IMR-90 (cell line): ENCODE measurements around the gene PYGL. TPM values are rescaled to one million over a fixed set of nuclear protein-coding genes. Genes with fewer than 3 reads are reported as not detected.

ENCODE experiments used
- ATAC-seq: fragments of 200-7000 bp; cut with Tn5 transposase; 2 replicates; pipeline ENCODE4 v1.9.1; 2020; ENCODE audit warnings: low read depth, mild to moderate bottlenecking, moderate library complexity
- BruUV-seq: library from RNA; stranded (reverse); fragments of 400-500 nt; replicated peaks from 2 replicates; lab custom pipeline; 2021; lab: Mats Ljungman, UMichigan
- CTCF ChIA-PET: fragments of 300-600 bp; formaldehyde crosslinking; extraction: SDS; loops from one replicate; lab custom pipeline; 2021; ENCODE audit warnings: antibody characterized with exemption; lab: Yijun Ruan, JAX
- POLR2A ChIA-PET: fragments of 300-600 bp; sonication (Branson Sonifier 250); formaldehyde crosslinking; loops from one replicate; lab custom pipeline; 2022; ENCODE audit warnings: antibody characterized with exemption; ENCODE audit not compliant: unreplicated experiment; lab: Charles Lee
- DNase-seq: peaks from one replicate; pipeline ENCODE4 v3.0.0; 2013
- H2AFZ ChIP-seq: replicated peaks from 2 replicates; pipeline ENCODE3; 2013; ENCODE audit warnings: low read length, mild to moderate bottlenecking; ENCODE audit not compliant: poor library complexity
- H2AK5ac ChIP-seq: 2 replicates; pipeline ENCODE4 v1.6.1; 2013; ENCODE audit warnings: low read depth, low read length, inconsistent platforms
- H2AK9ac ChIP-seq: replicated peaks from 2 replicates; pipeline ENCODE3; 2013; ENCODE audit warnings: mild to moderate bottlenecking, low read depth, low read length, moderate library complexity; ENCODE audit not compliant: poor library complexity
- H2BK120ac ChIP-seq: 2 replicates; pipeline ENCODE4 v1.6.1; 2013; ENCODE audit warnings: low read depth, low read length, inconsistent platforms
- H2BK15ac ChIP-seq: 3 replicates; pipeline ENCODE4 v1.6.1; 2013; ENCODE audit warnings: low read depth, low read length, inconsistent platforms
- H2BK20ac ChIP-seq: 2 replicates; pipeline ENCODE4 v1.6.1; 2013; ENCODE audit warnings: low read depth, mild to moderate bottlenecking, inconsistent platforms, low read length, moderate library complexity
- H2BK5ac ChIP-seq: 2 replicates; pipeline ENCODE4 v1.6.1; 2013; ENCODE audit warnings: mild to moderate bottlenecking, low read depth, low read length, inconsistent platforms; ENCODE audit not compliant: poor library complexity, severe bottlenecking
- H3K14ac ChIP-seq: replicated peaks from 2 replicates; pipeline ENCODE4 v1.6.1; 2013; ENCODE audit warnings: low read depth, low read length, inconsistent platforms
- H3K18ac ChIP-seq: 2 replicates; pipeline ENCODE4 v1.6.1; 2013; ENCODE audit warnings: low read depth, low read length, control low read depth
- H3K23ac ChIP-seq: 2 replicates; pipeline ENCODE4 v1.6.1; 2013; ENCODE audit warnings: low read depth, low read length, inconsistent platforms
- H3K27ac ChIP-seq: 2 replicates; pipeline ENCODE4 v1.5.1; 2013; ENCODE audit warnings: mild to moderate bottlenecking, control low read depth, low read length; ENCODE audit not compliant: insufficient read depth
- H3K27me3 ChIP-seq: 2 replicates; pipeline ENCODE4 v1.6.1; 2013; ENCODE audit warnings: low read length; ENCODE audit not compliant: control insufficient read depth, insufficient read depth
- H3K36me3 ChIP-seq: 2 replicates; pipeline ENCODE4 v1.6.1; 2013; ENCODE audit warnings: low read length, mixed read lengths; ENCODE audit not compliant: control insufficient read depth, insufficient read depth
- H3K4ac ChIP-seq: 2 replicates; pipeline ENCODE4 v1.6.1; 2013; ENCODE audit warnings: low read depth, low read length, inconsistent platforms
- H3K4me1 ChIP-seq: 2 replicates; pipeline ENCODE4 v1.6.1; 2013; ENCODE audit warnings: low read length, mixed read lengths; ENCODE audit not compliant: control insufficient read depth, insufficient read depth
- H3K4me2 ChIP-seq: 2 replicates; pipeline ENCODE4 v1.6.1; 2013; ENCODE audit warnings: low read depth, mild to moderate bottlenecking, control low read depth, low read length, moderate library complexity
- H3K4me3 ChIP-seq: 2 replicates; pipeline ENCODE4 v1.5.1; 2013; ENCODE audit warnings: low read depth, mild to moderate bottlenecking, control low read depth, low read length, moderate library complexity; ENCODE audit not compliant: insufficient read depth
- H3K56ac ChIP-seq: 2 replicates; pipeline ENCODE4 v1.6.1; 2013; ENCODE audit warnings: low read length, inconsistent platforms; ENCODE audit not compliant: insufficient read depth; ENCODE audit errors: extremely low read depth
- H3K79me1 ChIP-seq, 2 experiments: 2 replicates each; pipeline ENCODE4 v1.6.1; 2013; ENCODE audit warnings: low read length in 2 of 2, inconsistent platforms in 1 of 2, low read depth in 1 of 2
- H3K9ac ChIP-seq: 2 replicates; pipeline ENCODE4 v1.6.1; 2013; ENCODE audit warnings: low read depth, low read length, control low read depth
- H3K9me1 ChIP-seq: 2 replicates; pipeline ENCODE4 v1.6.1; 2013; ENCODE audit warnings: low read length, inconsistent platforms; ENCODE audit not compliant: insufficient read depth
- H3K9me3 ChIP-seq: 2 replicates; pipeline ENCODE4 v1.6.1; 2013; ENCODE audit warnings: low read length; ENCODE audit not compliant: control insufficient read depth, insufficient read depth
- H4K20me1 ChIP-seq: 2 replicates; pipeline ENCODE4 v1.6.1; 2013; ENCODE audit warnings: low read length, inconsistent platforms; ENCODE audit not compliant: insufficient read depth
- H4K5ac ChIP-seq: 2 replicates; pipeline ENCODE4 v1.6.1; 2013; ENCODE audit warnings: mild to moderate bottlenecking, low read depth, low read length, control low read depth
- H4K8ac ChIP-seq, 2 experiments: 2 replicates each; pipeline ENCODE4 v1.6.1; 2013; ENCODE audit warnings: low read depth in 2 of 2, low read length in 2 of 2, control low read depth in 1 of 2, inconsistent platforms in 1 of 2
- H4K91ac ChIP-seq: 2 replicates; pipeline ENCODE4 v1.6.1; 2013; ENCODE audit warnings: low read depth, low read length, inconsistent platforms; ENCODE audit not compliant: insufficient read depth
- BHLHE40 ChIP-seq: fragments of 150-350 bp; IDR thresholded peaks from 2 replicates; pipeline ENCODE4 v1.6.1; 2016; ENCODE audit warnings: mild to moderate bottlenecking, low read depth, low read length
- CEBPB ChIP-seq: IDR thresholded peaks from 2 replicates; pipeline ENCODE4 v1.6.1; 2012; ENCODE audit warnings: low read depth, low read length, improper control_type of control experiment
- CHD1 ChIP-seq: IDR thresholded peaks from 2 replicates; pipeline ENCODE4 v1.6.1; 2012; ENCODE audit warnings: low read depth, low read length, improper control_type of control experiment
- CTCF ChIP-seq: conservative IDR thresholded peaks from 2 replicates; pipeline ENCODE4 v1.5.1; 2012; ENCODE audit warnings: mild to moderate bottlenecking, low read depth, low read length, improper control_type of control experiment
- ELK1 ChIP-seq: fragments of 150-350 bp; IDR thresholded peaks from 2 replicates; pipeline ENCODE4 v1.6.1; 2016; ENCODE audit warnings: low read depth, mild to moderate bottlenecking, low read length, moderate library complexity, borderline replicate concordance
- FOS ChIP-seq: fragments of 150-350 bp; IDR thresholded peaks from 2 replicates; pipeline ENCODE4 v1.6.1; 2016; ENCODE audit warnings: low read depth, low read length
- MAFK ChIP-seq: IDR thresholded peaks from 2 replicates; pipeline ENCODE4 v1.6.1; 2012; ENCODE audit warnings: low read depth, low read length, improper control_type of control experiment
- MAZ ChIP-seq: IDR thresholded peaks from 2 replicates; pipeline ENCODE4 v1.6.1; 2012; ENCODE audit warnings: low read depth, mild to moderate bottlenecking, low read length, improper control_type of control experiment, moderate library complexity, borderline replicate concordance
- NFE2L2 ChIP-seq: fragments of 150-350 bp; IDR thresholded peaks from 2 replicates; pipeline ENCODE4 v1.6.1; 2016; ENCODE audit warnings: low read depth, mild to moderate bottlenecking, low read length
- POLR2A ChIP-seq: IDR thresholded peaks from 2 replicates; pipeline ENCODE4 v1.6.1; 2012; ENCODE audit warnings: mild to moderate bottlenecking, low read depth, low read length
- RAD21 ChIP-seq: IDR thresholded peaks from 2 replicates; pipeline ENCODE4 v1.6.1; 2012; ENCODE audit warnings: low read length, improper control_type of control experiment
- RCOR1 ChIP-seq: IDR thresholded peaks from 2 replicates; pipeline ENCODE4 v1.6.1; 2012; ENCODE audit warnings: mild to moderate bottlenecking, low read length, improper control_type of control experiment; ENCODE audit not compliant: insufficient replicate concordance
- RFX5 ChIP-seq: IDR thresholded peaks from 2 replicates; pipeline ENCODE4 v1.8.0; 2012; ENCODE audit warnings: low read depth, mild to moderate bottlenecking, low read length, moderate library complexity
- SMC3 ChIP-seq: fragments of 150-350 bp; IDR thresholded peaks from 2 replicates; pipeline ENCODE4 v1.6.1; 2016; ENCODE audit warnings: low read depth, mild to moderate bottlenecking, antibody characterized with exemption, low read length, moderate library complexity
- USF2 ChIP-seq: fragments of 150-350 bp; IDR thresholded peaks from 2 replicates; pipeline ENCODE4 v1.6.1; 2017; ENCODE audit warnings: mild to moderate bottlenecking, antibody characterized with exemption, low read length, low read depth
- WGBS, 2 experiments: methylation state at CpG; one replicate each; pipeline versions ENCODE4 v1.1.5 to v1.1.7; 2013; ENCODE audit warnings: missing lambda C conversion rate in 2 of 2; ENCODE audit not compliant: insufficient read length in 1 of 2; ENCODE audit errors: extremely low coverage in 2 of 2; 5-methylcytosine and 5-hydroxymethylcytosine counted together
- dilution Hi-C: fragments of 300-500 bp; cut with HindIII; formaldehyde crosslinking; loops from one replicate; pipeline ENCODE4 v1.14.3; 2018; ENCODE audit warnings: low sequenced_read_pairs; ENCODE audit not compliant: unreplicated experiment
- in situ Hi-C: fragments of 300-500 bp; cut with MboI; formaldehyde crosslinking; loops from 3 replicates; pipeline ENCODE4 v1.14.3; 2019; ENCODE audit warnings: low sequenced_read_pairs, inconsistent platforms, mixed read lengths
- intact Hi-C: fragments of 100-400 bp; cut with micrococcal nuclease; formaldehyde crosslinking; loops from 2 replicates; pipeline ENCODE4 v1.10.0; 2022
- polyA plus RNA-seq, 3 experiments: library from polyadenylated mRNA; depleted of rRNA; stranded (reverse); fragments of >200 nt; gene quantifications; 2 replicates each; pipeline ENCODE4 v1.2.3, GENCODE V29; 2012; ENCODE audit warnings: low replicate concordance in 1 of 3
- total RNA-seq: library from RNA; depleted of rRNA; stranded (reverse); fragments of >200 nt; gene quantifications from 2 replicates; pipeline ENCODE4 v1.2.3, GENCODE V29; 2012

PYGL gene
- total and polyA plus RNA-seq, 2 of the 4 experiments (the other 2 are of a cell fraction), result 52.3 to 70.4 TPM

- Histone ChIP-seq H3K9ac (no peak overlapping the region), H3K4me1 (peaks cover 25% of the 10 kb centered on the region), H2AK9ac (no peak overlapping the region), H3K9me3 (no peaks in the 10 kb centered on the region), H2BK15ac (no peak overlapping the region; the same call in 2 of the 3 replicates), H3K18ac (peak overlapping the region; percentile 70), H3K79me1 (no peaks in the 10 kb centered on the region), H4K5ac (no peak overlapping the region), H4K20me1 (peaks cover 5% of the 10 kb centered on the region; the same call in 1 of the 2 replicates), H2BK20ac (no peak overlapping the region), H4K8ac (no peak overlapping the region), H3K14ac (no peak overlapping the region), H3K4me3 (no peak overlapping the region), H2AFZ (no peak overlapping the region), H3K23ac (no peak overlapping the region), H2BK5ac (peak overlapping the region; percentile 92), H4K91ac (no peak overlapping the region), H3K27me3 (no peaks in the 10 kb centered on the region), H3K4ac (no peak overlapping the region), H3K27ac (no peak overlapping the region), H3K9me1 (peaks cover 13% of the 10 kb centered on the region), H3K4me2 (peak overlapping the region; percentile 38; the same call in 1 of the 2 replicates), H2AK5ac (0 out of 2 replicates have a peak overlapping the region, but pooled peaks have one; percentile 7), H3K36me3 (no peaks in the 10 kb centered on the region), H3K56ac (no peak overlapping the region), H2BK120ac (no peak overlapping the region; the same call in 1 of the 2 replicates)
- ATAC-seq (no peak), DNase-seq (no peak)
- in situ Hi-C loops (no loop called here), intact Hi-C loops (no loop called here), dilution Hi-C loops (no loop called here)
- ChIA-PET POLR2A (no interaction called here), CTCF (interaction anchor here (0.6 kb wide), 1 partner anchor 649 kb away, joined by 3 read pairs; no protein-coding TSS in a partner anchor)
- BruUV-seq, result no TSS peak
- no CpG with 5 or more reads among the region's 5 CpGs for WGBS, 2 experiments
- TF ChIP-seq NFE2L2 (no peak), USF2 (no peak), RAD21 (no peak), MAZ (no peak), CHD1 (no peak), FOS (no peak), SMC3 (no peak), CTCF (no peak), ELK1 (no peak), MAFK (no peak), POLR2A (no peak), BHLHE40 (no peak), RCOR1 (no peak), RFX5 (no peak), CEBPB (no peak)
These were observed 19.6 kb upstream of the PYGL start for GRCh38 chr14:50963919-50964318.
